H9 (cell line): ENCODE measurements around the gene ZMAT2. TPM values are rescaled to one million over a fixed set of nuclear protein-coding genes. Genes with fewer than 3 reads are reported as not detected.

Experiments
- DNase-seq: peaks from one replicate; pipeline ENCODE4 v3.0.0-alpha.2; 2017
- H2AFZ ChIP-seq: one replicate; pipeline ENCODE4 v1.6.1; 2013; ENCODE audit warnings: mild to moderate bottlenecking, low read length, control low read depth, moderate library complexity
- H2AK5ac ChIP-seq: 2 replicates; pipeline ENCODE4 v1.6.1; 2013; ENCODE audit warnings: low read length, control low read depth, mixed read lengths; ENCODE audit not compliant: insufficient read length
- H2BK120ac ChIP-seq: one replicate; pipeline ENCODE4 v1.6.1; 2013; ENCODE audit warnings: low read depth, mild to moderate bottlenecking, low read length, control low read depth, inconsistent platforms; ENCODE audit not compliant: poor library complexity, severe bottlenecking
- H2BK12ac ChIP-seq: 2 replicates; pipeline ENCODE4 v1.6.1; 2013; ENCODE audit warnings: low read length, control low read depth, mixed read lengths, low read depth; ENCODE audit not compliant: insufficient read length
- H2BK15ac ChIP-seq: 2 replicates; pipeline ENCODE4 v1.6.1; 2013; ENCODE audit warnings: low read depth, low read length, control low read depth
- H2BK20ac ChIP-seq: one replicate; pipeline ENCODE4 v1.6.1; 2013; ENCODE audit warnings: low read depth, mild to moderate bottlenecking, low read length, control low read depth, inconsistent platforms; ENCODE audit not compliant: poor library complexity, severe bottlenecking
- H2BK5ac ChIP-seq: 2 replicates; pipeline ENCODE4 v1.6.1; 2013; ENCODE audit warnings: low read length, control low read depth, mixed read lengths; ENCODE audit not compliant: insufficient read length
- H3K14ac ChIP-seq: 2 replicates; pipeline ENCODE4 v1.6.1; 2013; ENCODE audit warnings: low read length, control low read depth; ENCODE audit not compliant: insufficient read depth
- H3K18ac ChIP-seq: 2 replicates; pipeline ENCODE4 v1.6.1; 2013; ENCODE audit warnings: low read depth, mild to moderate bottlenecking, mixed read lengths, low read length, control low read depth; ENCODE audit not compliant: insufficient read length
- H3K23ac ChIP-seq: 2 replicates; pipeline ENCODE4 v1.6.1; 2013; ENCODE audit warnings: low read length, control low read depth, mixed read lengths, low read depth; ENCODE audit not compliant: insufficient read length
- H3K23me2 ChIP-seq: 2 replicates; pipeline ENCODE4 v1.6.1; 2013; ENCODE audit warnings: low read depth, mild to moderate bottlenecking, mixed read lengths, low read length, control low read depth; ENCODE audit not compliant: insufficient read length, poor library complexity, severe bottlenecking
- H3K27ac ChIP-seq: 2 replicates; pipeline ENCODE4 v1.5.1; 2013; ENCODE audit warnings: low read length, control low read depth, mixed read lengths, low read depth; ENCODE audit not compliant: insufficient read length
- H3K27me3 ChIP-seq: 2 replicates; pipeline ENCODE4 v1.6.1; 2013; ENCODE audit warnings: low read length, control low read depth, inconsistent platforms; ENCODE audit not compliant: insufficient read depth
- H3K4ac ChIP-seq: 2 replicates; pipeline ENCODE4 v1.6.1; 2013; ENCODE audit warnings: low read depth, mild to moderate bottlenecking, control low read depth, inconsistent platforms, low read length, moderate library complexity
- H3K4me1 ChIP-seq: 2 replicates; pipeline ENCODE4 v1.6.1; 2013; ENCODE audit warnings: low read length, control low read depth, inconsistent platforms; ENCODE audit not compliant: insufficient read depth
- H3K4me2 ChIP-seq: 2 replicates; pipeline ENCODE4 v1.6.1; 2013; ENCODE audit warnings: low read length, control low read depth, mixed read lengths; ENCODE audit not compliant: insufficient read length, insufficient read depth
- H3K56ac ChIP-seq: 2 replicates; pipeline ENCODE4 v1.6.1; 2013; ENCODE audit warnings: low read depth, mild to moderate bottlenecking, mixed read lengths, low read length, control low read depth; ENCODE audit not compliant: insufficient read length
- H3K79me1 ChIP-seq: 2 replicates; pipeline ENCODE4 v1.6.1; 2013; ENCODE audit warnings: low read depth, mild to moderate bottlenecking, moderate library complexity, low read length, control low read depth, inconsistent platforms; ENCODE audit not compliant: insufficient read depth, poor library complexity, severe bottlenecking
- H3K79me2 ChIP-seq: 2 replicates; pipeline ENCODE4 v1.6.1; 2013; ENCODE audit warnings: low read length, control low read depth, inconsistent platforms; ENCODE audit not compliant: insufficient read depth
- H3K9ac ChIP-seq: 2 replicates; pipeline ENCODE4 v1.6.1; 2013; ENCODE audit warnings: low read length, control low read depth, mixed read lengths; ENCODE audit not compliant: insufficient read length; ENCODE audit errors: extremely low read depth
- H3K9me3 ChIP-seq: one replicate; pipeline ENCODE4 v1.6.1; 2013; ENCODE audit warnings: low read depth, low read length, inconsistent platforms; ENCODE audit not compliant: control insufficient read depth
- H3T11ph ChIP-seq: one replicate; pipeline ENCODE4 v1.6.1; 2013; ENCODE audit warnings: mild to moderate bottlenecking, low read length, control low read depth, inconsistent platforms
- H4K20me1 ChIP-seq: one replicate; pipeline ENCODE4 v1.6.1; 2013; ENCODE audit not compliant: control insufficient read depth, insufficient read length, insufficient read depth
- H4K5ac ChIP-seq: 2 replicates; pipeline ENCODE4 v1.6.1; 2013; ENCODE audit warnings: low read depth, mild to moderate bottlenecking, mixed read lengths, low read length, control low read depth; ENCODE audit not compliant: insufficient read length
- H4K8ac ChIP-seq: replicated peaks from 2 replicates; pipeline ENCODE4 v1.6.1; 2013; ENCODE audit warnings: low read length, control low read depth, mixed read lengths, low read depth; ENCODE audit not compliant: insufficient read length
- H4K91ac ChIP-seq: 2 replicates; pipeline ENCODE4 v1.6.1; 2013; ENCODE audit warnings: low read depth, mild to moderate bottlenecking, moderate library complexity, mixed read lengths, low read length, control low read depth; ENCODE audit not compliant: insufficient read length
- H3K27ac Mint-ChIP-seq, 3 experiments: 2 replicates in 2 of 3; 3 replicates in 1 of 3; pipeline ENCODE4 v1.8.0; 2020 to 2021; ENCODE audit warnings: mixed read lengths in 3 of 3, mild to moderate bottlenecking in 1 of 3, moderate library complexity in 1 of 3
- H3K27me3 Mint-ChIP-seq: 2 replicates; pipeline ENCODE4 v1.8.0; 2021; ENCODE audit warnings: low read depth, mild to moderate bottlenecking, moderate library complexity, mixed read lengths
- H3K36me3 Mint-ChIP-seq, 3 experiments: 2 replicates in 2 of 3; 3 replicates in 1 of 3; pipeline ENCODE4 v1.8.0; 2020 to 2021; ENCODE audit warnings: low read depth in 3 of 3, mixed read lengths in 3 of 3; ENCODE audit not compliant: insufficient read depth in 1 of 3
- H3K4me1 Mint-ChIP-seq, 2 experiments: 2 replicates each; pipeline ENCODE4 v1.8.0; 2020; ENCODE audit warnings: mixed read lengths in 2 of 2
- H3K4me3 Mint-ChIP-seq, 2 experiments: 2 replicates in 1 of 2; 3 replicates in 1 of 2; pipeline ENCODE4 v1.8.0; 2020 to 2021; ENCODE audit warnings: mild to moderate bottlenecking in 2 of 2, mixed read lengths in 2 of 2, moderate library complexity in 1 of 2
- H3K9me3 Mint-ChIP-seq, 2 experiments: 2 replicates in 1 of 2; 3 replicates in 1 of 2; pipeline ENCODE4 v1.8.0; 2020; ENCODE audit warnings: mild to moderate bottlenecking in 2 of 2, mixed read lengths in 2 of 2, moderate library complexity in 1 of 2
- CTCF ChIP-seq: fragments of 200-600 bp; sonication (generic); conservative IDR thresholded peaks from 3 replicates; pipeline ENCODE4 v1.8.0; 2021; ENCODE audit warnings: antibody characterized with exemption, mild to moderate bottlenecking
- WGBS: extraction: QIAGEN DNeasy Blood & Tissue Kit; methylation state at CpG from one replicate; pipeline ENCODE4 v1.1.7; 2013; ENCODE audit warnings: missing lambda C conversion rate, low lambda C conversion rate, mixed read lengths; ENCODE audit not compliant: insufficient read length; ENCODE audit errors: extremely low coverage; 5-methylcytosine and 5-hydroxymethylcytosine counted together
- total RNA-seq: library from RNA; stranded (reverse); gene quantifications from 2 replicates; pipeline ENCODE4 v1.2.1, GENCODE V29; 2021

Gene ZMAT2
- total RNA-seq, 1 experiment from 2014 or later, result 61.8 TPM

- Histone ChIP-seq H3K4me1 (no peaks in the 10 kb centered on the region), H4K91ac (no peak overlapping the region), H4K5ac (no peak overlapping the region), H4K8ac (no peak overlapping the region), H2BK12ac (no peak overlapping the region), H3K27ac (no peak overlapping the region), H3K9me3 (no peaks in the 10 kb centered on the region), H3K4me2 (no peak overlapping the region), H3K27me3 (no peaks in the 10 kb centered on the region), H2BK20ac (no peak overlapping the region), H2AFZ (no peak overlapping the region), H2BK15ac (no peak overlapping the region), H3K79me1 (no peaks in the 10 kb centered on the region), H3K56ac (no peak overlapping the region), H3K14ac (no peak overlapping the region), H2BK120ac (no peak overlapping the region), H3K23ac (no peak overlapping the region), H2AK5ac (no peak overlapping the region), H3K18ac (no peak overlapping the region), H3K4ac (no peak overlapping the region), H4K20me1 (no peaks in the 10 kb centered on the region), H2BK5ac (no peak overlapping the region), H3K23me2 (no peaks in the 10 kb centered on the region), H3T11ph (no peak overlapping the region), H3K9ac (no peak overlapping the region), H3K79me2 (no peaks in the 10 kb centered on the region)
- Mint-ChIP-seq H3K36me3 (no peaks in the 10 kb centered on the region), H3K27ac (no peak overlapping the region), H3K4me3 (no peak overlapping the region), H3K27me3 (peaks cover 10% of the 10 kb centered on the region), H3K9me3 (peaks cover 36 to 43% of the 10 kb centered on the region in 2 experiments), H3K4me1 (no peaks in the 10 kb centered on the region)
- DNase-seq, result no peak
- TF ChIP-seq CTCF, result no peak
- WGBS, result no CpG with 5 or more reads among the region's 1 CpG
These were observed 37.2 kb downstream of the ZMAT2 start for GRCh38 chr5:140737486-140737885.
